ENCODE data around the gene SIDT1. TPM values are rescaled to one million over a fixed set of nuclear protein-coding genes. Genes with fewer than 3 reads are reported as not detected.

The SIDT1 gene
- total RNA-seq, 1 donor from 2014 or later = not detected

DNA sequence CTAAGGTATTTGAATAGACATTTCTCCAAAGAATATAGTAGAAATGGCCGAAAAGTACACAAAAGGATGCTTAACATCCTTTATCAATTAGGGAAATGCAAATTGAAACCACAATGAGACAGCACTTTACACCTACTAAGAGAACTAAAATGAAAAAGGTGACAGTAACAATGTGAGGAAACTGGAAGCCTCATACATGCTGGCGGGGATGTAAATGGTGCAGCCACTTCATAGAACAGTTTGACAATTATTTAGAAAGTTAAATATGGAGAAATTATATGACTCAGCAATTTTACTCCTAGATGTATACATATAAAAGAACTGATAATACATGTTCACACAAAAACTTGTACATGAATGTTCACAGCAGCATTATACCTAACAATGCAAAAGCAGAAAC, 30.8 kb upstream of the SIDT1 start:
- H3K4me3 Mint-ChIP-seq = no peak overlapping the region

DNA sequence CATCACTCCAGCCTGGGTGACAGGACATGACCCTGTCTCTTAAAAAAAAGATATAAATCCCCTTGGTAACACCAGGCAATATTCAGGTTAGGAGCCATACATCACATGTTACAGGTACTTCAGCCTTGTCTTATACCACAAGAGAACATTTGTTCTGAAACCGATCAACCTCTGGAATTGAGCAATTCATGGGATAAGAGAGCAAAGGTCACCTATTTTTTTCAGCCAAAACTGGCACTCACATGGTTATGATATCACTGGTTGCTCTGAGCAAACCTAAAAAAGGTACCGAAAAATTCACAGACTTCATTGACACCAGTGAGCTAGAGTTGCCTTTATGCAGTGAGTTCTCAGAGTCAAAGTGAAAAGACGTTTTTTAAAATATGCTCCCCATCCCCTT, 26.5 kb upstream of the SIDT1 start:
- H3K4me1 ChIP-seq = no peaks in the 10 kb centered on the region
- H4K20me1 ChIP-seq (ENCODE audit: low read depth) = no peaks in the 10 kb centered on the region
- H3K4me3 ChIP-seq = no peak overlapping the region

More for the DNA sequence above, 30.8 kb upstream of the SIDT1 start:
- H2AFZ ChIP-seq (replicated peaks) = no peak overlapping the region
- no peak overlapping the region for H3K27ac Mint-ChIP-seq
- no peaks in the 10 kb centered on the region for H3K9me3 ChIP-seq (ENCODE audit: low read depth)
- H3K27me3 ChIP-seq = no peaks in the 10 kb centered on the region
- H3K27ac ChIP-seq = no peak overlapping the region
- H3K4me2 ChIP-seq = no peak overlapping the region
- no peaks in the 10 kb centered on the region for H3K4me1 ChIP-seq
- no peaks in the 10 kb centered on the region for H4K20me1 ChIP-seq (ENCODE audit: low read depth)
- no peaks in the 10 kb centered on the region for H3K27me3 Mint-ChIP-seq (ENCODE audit: insufficient read depth, low read depth)
- H3K36me3 ChIP-seq = no peaks in the 10 kb centered on the region
- no peaks in the 10 kb centered on the region for H3K9me3 Mint-ChIP-seq
- no peak for TF ChIP-seq EZH2phosphoT487 (IDR thresholded peaks at IDR 0.05)
- TF ChIP-seq, protein P1, sequence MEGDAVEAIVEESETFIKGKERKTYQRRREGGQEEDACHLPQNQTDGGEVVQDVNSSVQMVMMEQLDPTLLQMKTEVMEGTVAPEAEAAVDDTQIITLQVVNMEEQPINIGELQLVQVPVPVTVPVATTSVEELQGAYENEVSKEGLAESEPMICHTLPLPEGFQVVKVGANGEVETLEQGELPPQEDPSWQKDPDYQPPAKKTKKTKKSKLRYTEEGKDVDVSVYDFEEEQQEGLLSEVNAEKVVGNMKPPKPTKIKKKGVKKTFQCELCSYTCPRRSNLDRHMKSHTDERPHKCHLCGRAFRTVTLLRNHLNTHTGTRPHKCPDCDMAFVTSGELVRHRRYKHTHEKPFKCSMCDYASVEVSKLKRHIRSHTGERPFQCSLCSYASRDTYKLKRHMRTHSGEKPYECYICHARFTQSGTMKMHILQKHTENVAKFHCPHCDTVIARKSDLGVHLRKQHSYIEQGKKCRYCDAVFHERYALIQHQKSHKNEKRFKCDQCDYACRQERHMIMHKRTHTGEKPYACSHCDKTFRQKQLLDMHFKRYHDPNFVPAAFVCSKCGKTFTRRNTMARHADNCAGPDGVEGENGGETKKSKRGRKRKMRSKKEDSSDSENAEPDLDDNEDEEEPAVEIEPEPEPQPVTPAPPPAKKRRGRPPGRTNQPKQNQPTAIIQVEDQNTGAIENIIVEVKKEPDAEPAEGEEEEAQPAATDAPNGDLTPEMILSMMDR (IDR thresholded peaks at IDR 0.05) = no peak
- H3K4me1 Mint-ChIP-seq = no peaks in the 10 kb centered on the region
- DNase-seq (ENCODE audit: low spot score) = no peak
- no peaks in the 10 kb centered on the region for H3F3A ChIP-seq (ENCODE audit: low read depth)
- no peaks in the 10 kb centered on the region for H3K79me2 ChIP-seq (ENCODE audit: low read depth)
- no peak overlapping the region for H3K9ac ChIP-seq
- H3K36me3 Mint-ChIP-seq = peaks cover 15% of the 10 kb centered on the region
- no peak overlapping the region for H3K4me3 ChIP-seq

DNA sequence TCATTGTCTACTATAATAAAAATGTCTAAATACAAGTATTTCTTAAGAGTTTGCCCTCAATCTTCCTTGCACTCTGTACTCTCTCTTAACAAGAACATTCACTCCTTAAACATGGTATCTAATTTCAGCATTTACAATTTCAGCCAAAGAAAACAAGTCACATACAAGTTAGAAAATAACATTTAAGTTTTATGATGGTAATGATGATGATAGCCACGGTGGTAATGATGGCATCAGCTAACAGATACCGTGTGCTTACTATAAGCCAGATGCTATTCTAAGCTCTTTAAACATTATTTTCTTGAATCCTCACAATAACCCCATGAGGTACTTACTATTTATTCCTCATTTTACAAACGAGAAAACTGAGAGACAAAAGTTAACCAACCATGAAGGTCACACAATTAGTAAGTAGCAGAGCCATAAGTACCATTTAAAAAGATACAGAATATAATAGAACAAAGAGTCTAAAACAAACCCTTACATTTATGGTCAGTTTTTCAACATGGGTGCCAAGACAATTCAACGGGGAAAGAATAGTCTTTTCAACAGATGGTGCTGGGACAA, 24.8 kb upstream of the SIDT1 start:
- TF ChIP-seq EZH2 (IDR thresholded peaks at IDR 0.05) = no peak

More for the DNA sequence above, 26.5 kb upstream of the SIDT1 start:
- Mint-ChIP-seq H3K4me1 (no peaks in the 10 kb centered on the region), H3K4me3 (no peak overlapping the region), H3K27ac (no peak overlapping the region), H3K36me3 (peaks cover 21% of the 10 kb centered on the region), H3K9me3 (peaks cover 11% of the 10 kb centered on the region), H3K27me3 (ENCODE audit: insufficient read depth, low read depth) (no peaks in the 10 kb centered on the region)
- no peak for DNase-seq (ENCODE audit: low spot score)
- Histone ChIP-seq H3K27ac (no peak overlapping the region), H3K27me3 (no peaks in the 10 kb centered on the region), H3F3A (ENCODE audit: low read depth) (no peaks in the 10 kb centered on the region), H3K9ac (peak overlapping the region; percentile 10), H3K4me2 (no peak overlapping the region), H3K9me3 (ENCODE audit: low read depth) (peaks cover 5% of the 10 kb centered on the region), H3K36me3 (peaks cover 6% of the 10 kb centered on the region), H3K79me2 (ENCODE audit: low read depth) (peaks cover 37% of the 10 kb centered on the region), H2AFZ (replicated peaks) (no peak overlapping the region)
- TF ChIP-seq EZH2phosphoT487 (IDR thresholded peaks at IDR 0.05) (no peak), EZH2 (IDR thresholded peaks at IDR 0.05) (no peak)
- TF ChIP-seq, protein P1 (IDR thresholded peaks at IDR 0.05) = no peak

DNA sequence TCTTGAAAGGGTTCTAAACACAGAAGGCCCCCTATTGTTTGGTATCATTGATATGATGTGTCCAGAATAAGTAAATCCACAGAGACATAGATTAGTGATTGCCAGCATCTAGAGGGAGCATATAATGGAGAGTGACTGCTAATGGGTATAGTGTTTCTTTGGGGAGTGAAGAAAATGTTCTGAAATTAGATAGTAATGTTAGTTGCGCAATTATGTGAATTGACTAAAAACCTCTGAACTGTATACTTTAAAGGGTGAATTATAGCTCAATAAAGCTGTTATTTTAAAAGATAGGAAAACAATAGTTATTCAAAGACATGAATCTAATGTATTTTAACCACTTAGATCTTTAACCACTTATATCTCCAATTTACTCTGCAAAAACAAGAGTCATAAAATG, 23.4 kb upstream of the SIDT1 start:
- H3K27me3 Mint-ChIP-seq (ENCODE audit: insufficient read depth, low read depth) = no peaks in the 10 kb centered on the region
- H3K79me2 ChIP-seq (ENCODE audit: low read depth) = peaks cover 66% of the 10 kb centered on the region

More for the DNA sequence above, 24.8 kb upstream of the SIDT1 start:
- Histone ChIP-seq H3K4me3 (no peak overlapping the region), H3F3A (ENCODE audit: low read depth) (no peaks in the 10 kb centered on the region), H3K4me2 (no peak overlapping the region), H3K9ac (no peak overlapping the region), H3K79me2 (ENCODE audit: low read depth) (peaks cover 52% of the 10 kb centered on the region), H2AFZ (replicated peaks) (no peak overlapping the region), H3K9me3 (ENCODE audit: low read depth) (peaks cover 5% of the 10 kb centered on the region), H4K20me1 (ENCODE audit: low read depth) (no peaks in the 10 kb centered on the region), H3K27ac (no peak overlapping the region), H3K27me3 (no peaks in the 10 kb centered on the region), H3K4me1 (no peaks in the 10 kb centered on the region), H3K36me3 (peaks cover 6% of the 10 kb centered on the region)
- Mint-ChIP-seq H3K4me1 (no peaks in the 10 kb centered on the region), H3K9me3 (peaks cover 12% of the 10 kb centered on the region), H3K27me3 (ENCODE audit: insufficient read depth, low read depth) (no peaks in the 10 kb centered on the region), H3K4me3 (no peak overlapping the region), H3K36me3 (peaks cover 28% of the 10 kb centered on the region), H3K27ac (no peak overlapping the region)
- no peak for DNase-seq (ENCODE audit: low spot score)

More for the DNA sequence above, 23.4 kb upstream of the SIDT1 start:
- H4K20me1 ChIP-seq (ENCODE audit: low read depth) = no peaks in the 10 kb centered on the region
- H3K27ac ChIP-seq = no peak overlapping the region
- no peak overlapping the region for H3K27ac Mint-ChIP-seq
- H3K9me3 ChIP-seq (ENCODE audit: low read depth) = peaks cover 5% of the 10 kb centered on the region
- DNase-seq (ENCODE audit: low spot score) = no peak
- H3K4me1 Mint-ChIP-seq = no peaks in the 10 kb centered on the region
- peaks cover 29% of the 10 kb centered on the region for H3K36me3 Mint-ChIP-seq
- TF ChIP-seq, protein P1 (IDR thresholded peaks at IDR 0.05) = no peak
- no peak for TF ChIP-seq EZH2phosphoT487 (IDR thresholded peaks at IDR 0.05)
- no peak for TF ChIP-seq EZH2 (IDR thresholded peaks at IDR 0.05)
- no peak overlapping the region for H3K9ac ChIP-seq
- H3K27me3 ChIP-seq = no peaks in the 10 kb centered on the region
- peaks cover 6% of the 10 kb centered on the region for H3K36me3 ChIP-seq
- no peak overlapping the region for H3K4me2 ChIP-seq
- no peak overlapping the region for H2AFZ ChIP-seq (replicated peaks)
- H3K4me1 ChIP-seq = peaks cover 7% of the 10 kb centered on the region
- H3K4me3 ChIP-seq = no peak overlapping the region
- H3K9me3 Mint-ChIP-seq = peaks cover 12% of the 10 kb centered on the region
- H3F3A ChIP-seq (ENCODE audit: low read depth) = peaks cover 2% of the 10 kb centered on the region
- H3K4me3 Mint-ChIP-seq = no peak overlapping the region

Data from neural progenitor cell (in vitro differentiated cells).